Parathyroid adenoma (tissue), 2 donors: Measurements from ENCODE around the gene TLE1.

Experiments used
- H2AFZ ChIP-seq: fragments of 300-600 bp; sonication (generic); one replicate; pipeline ENCODE4 v1.7.0; 2017; ENCODE audit warnings: antibody characterized with exemption, mild to moderate bottlenecking
- H3K27ac ChIP-seq: fragments of 300-600 bp; sonication (generic); one replicate; pipeline ENCODE4 v1.7.0; 2017
- H3K27me3 ChIP-seq: fragments of 300-600 bp; sonication (generic); one replicate; pipeline ENCODE4 v1.7.0; 2017; ENCODE audit warnings: low read length; ENCODE audit not compliant: control insufficient read depth, insufficient read depth
- H3K36me3 ChIP-seq: fragments of 300-600 bp; sonication (generic); one replicate; pipeline ENCODE4 v1.7.0; 2017; ENCODE audit warnings: low read length; ENCODE audit not compliant: control insufficient read depth, insufficient read depth
- H3K4me1 ChIP-seq: fragments of 300-600 bp; sonication (generic); one replicate; pipeline ENCODE4 v1.7.0; 2017; ENCODE audit warnings: control low read depth
- H3K4me2 ChIP-seq: fragments of 300-600 bp; sonication (generic); one replicate; pipeline ENCODE4 v1.7.0; 2017; ENCODE audit warnings: low read length
- H3K4me3 ChIP-seq: fragments of 300-600 bp; sonication (generic); one replicate; pipeline ENCODE4 v1.7.0; 2017; ENCODE audit warnings: low read depth, low read length
- H3K79me2 ChIP-seq: fragments of 300-600 bp; sonication (generic); one replicate; pipeline ENCODE4 v1.7.0; 2017; ENCODE audit warnings: control low read depth
- H3K9ac ChIP-seq: fragments of 300-600 bp; sonication (generic); one replicate; pipeline ENCODE4 v1.7.0; 2017; ENCODE audit warnings: mild to moderate bottlenecking
- H3K9me3 ChIP-seq: fragments of 300-600 bp; sonication (generic); one replicate; pipeline ENCODE4 v1.7.0; 2017; ENCODE audit warnings: low read length; ENCODE audit not compliant: control insufficient read depth
- CTCF ChIP-seq: fragments of 300-600 bp; sonication (generic); IDR thresholded peaks from one replicate; pipeline ENCODE4 v1.7.0; 2017; ENCODE audit warnings: antibody characterized with exemption, mild to moderate bottlenecking
- donor health status: primary hyperparathyroidism.

The TLE1 gene

GRCh38 chr9:81602887-81603680 is 86.3 kb downstream of the TLE1 start:
- Histone ChIP-seq H3K27ac (no peak overlapping the region), H3K4me1 (no peaks in the 10 kb centered on the region), H3K9me3 (no peaks in the 10 kb centered on the region), H3K4me3 (no peak overlapping the region), H3K79me2 (no peaks in the 10 kb centered on the region), H3K27me3 (no peaks in the 10 kb centered on the region), H3K4me2 (no peak overlapping the region), H3K9ac (no peak overlapping the region), H2AFZ (no peak overlapping the region), H3K36me3 (no peaks in the 10 kb centered on the region)
- no peak for TF ChIP-seq CTCF

GRCh38 chr9:81601639-81602623 is 87.4 kb downstream of the TLE1 start:
- Histone ChIP-seq H3K9ac (no peak overlapping the region), H3K27ac (no peak overlapping the region), H2AFZ (no peak overlapping the region), H3K4me3 (no peak overlapping the region), H3K27me3 (no peaks in the 10 kb centered on the region), H3K4me1 (no peaks in the 10 kb centered on the region), H3K9me3 (no peaks in the 10 kb centered on the region), H3K4me2 (no peak overlapping the region), H3K79me2 (no peaks in the 10 kb centered on the region), H3K36me3 (no peaks in the 10 kb centered on the region)
- no peak for TF ChIP-seq CTCF

GRCh38 chr9:81600631-81601030 is 88.7 kb downstream of the TLE1 start:
- no peak overlapping the region for H3K27ac ChIP-seq
- no peak overlapping the region for H3K4me3 ChIP-seq
- TF ChIP-seq CTCF, result no peak

GRCh38 chr9:81599837-81600236 is 89.5 kb downstream of the TLE1 start:
- Histone ChIP-seq H3K27me3 (no peaks in the 10 kb centered on the region), H3K4me1 (no peaks in the 10 kb centered on the region), H3K79me2 (no peaks in the 10 kb centered on the region), H2AFZ (no peak overlapping the region), H3K27ac (no peak overlapping the region), H3K4me2 (no peak overlapping the region), H3K9me3 (no peaks in the 10 kb centered on the region), H3K36me3 (no peaks in the 10 kb centered on the region), H3K4me3 (no peak overlapping the region), H3K9ac (no peak overlapping the region)
- no peak for TF ChIP-seq CTCF

More at GRCh38 chr9:81600631-81601030, 88.7 kb downstream of the TLE1 start:
- H3K4me1 ChIP-seq, result no peaks in the 10 kb centered on the region
- no peaks in the 10 kb centered on the region for H3K36me3 ChIP-seq
- no peak overlapping the region for H2AFZ ChIP-seq
- H3K79me2 ChIP-seq, result no peaks in the 10 kb centered on the region
- H3K27me3 ChIP-seq, result no peaks in the 10 kb centered on the region
- no peaks in the 10 kb centered on the region for H3K9me3 ChIP-seq
- no peak overlapping the region for H3K9ac ChIP-seq
- no peak overlapping the region for H3K4me2 ChIP-seq
